H1 (cell line): Measurements from ENCODE around the gene CD63. TPM values are rescaled to one million over a fixed set of nuclear protein-coding genes. Genes with fewer than 3 reads are reported as not detected.

Experiments used
- CTCF ChIA-PET: fragments of 300-600 bp; sonication (Branson Sonifier 250); formaldehyde crosslinking; loops from one replicate; lab custom pipeline; 2021; ENCODE audit not compliant: partially characterized antibody; lab: Charles Lee
- POLR2A ChIA-PET: fragments of 300-600 bp; sonication (Branson Sonifier 250); formaldehyde crosslinking; loops from one replicate; lab custom pipeline; 2021; ENCODE audit warnings: inconsistent platforms; ENCODE audit not compliant: partially characterized antibody; lab: Charles Lee
- DNase-seq, 2 experiments: peaks; one replicate each; pipeline versions ENCODE4 v3.0.0 to v3.0.0-alpha.2; 2010 to 2022; ENCODE audit warnings: low spot score in 2 of 2, low read depth in 1 of 2, mixed read lengths in 1 of 2
- FAIRE-seq: peaks from 2 replicates; lab custom pipeline; 2011; peaks lifted over from hg19 to GRCh38; lab: Jason Lieb, UNC
- H2AFZ ChIP-seq: 2 replicates; pipeline ENCODE4 v1.8.1; 2012; ENCODE audit warnings: low read length, inconsistent platforms
- H2AK5ac ChIP-seq: 2 replicates; pipeline ENCODE4 v1.6.1; 2013; ENCODE audit warnings: low read depth, low read length
- H2BK120ac ChIP-seq: replicated peaks from 2 replicates; pipeline ENCODE3; 2013; ENCODE audit warnings: low read depth, low read length, inconsistent platforms
- H2BK12ac ChIP-seq: 2 replicates; pipeline ENCODE4 v1.6.1; 2013; ENCODE audit warnings: low read depth, low read length
- H2BK15ac ChIP-seq: 2 replicates; pipeline ENCODE4 v1.6.1; 2013; ENCODE audit warnings: low read length
- H2BK20ac ChIP-seq: 2 replicates; pipeline ENCODE4 v1.6.1; 2013; ENCODE audit warnings: low read length
- H2BK5ac ChIP-seq: 2 replicates; pipeline ENCODE4 v1.6.1; 2013; ENCODE audit warnings: low read depth, low read length
- H3K14ac ChIP-seq: 2 replicates; pipeline ENCODE4 v1.6.1; 2013; ENCODE audit warnings: inconsistent platforms; ENCODE audit not compliant: insufficient read length
- H3K18ac ChIP-seq: 2 replicates; pipeline ENCODE4 v1.6.1; 2013; ENCODE audit warnings: low read length; ENCODE audit errors: extremely low read depth
- H3K23ac ChIP-seq: 2 replicates; pipeline ENCODE4 v1.6.1; 2013; ENCODE audit warnings: inconsistent platforms; ENCODE audit not compliant: insufficient read length
- H3K23me2 ChIP-seq: 2 replicates; pipeline ENCODE4 v1.6.1; 2013; ENCODE audit warnings: low read depth, low read length
- H3K27ac ChIP-seq: 2 replicates; pipeline ENCODE4 v1.6.1; 2011; ENCODE audit warnings: low read depth, low read length, inconsistent platforms
- H3K27me3 ChIP-seq, 4 experiments: replicated peaks in 1 of 4; 1 replicate in 1 of 4; 2 replicates in 3 of 4; pipeline versions ENCODE4 v1.6.1 to v1.8.1; 2011 to 2013; ENCODE audit warnings: low read length in 3 of 4, mild to moderate bottlenecking in 3 of 4, inconsistent platforms in 2 of 4, mixed read lengths in 2 of 4, moderate library complexity in 1 of 4; ENCODE audit not compliant: control insufficient read depth in 3 of 4, insufficient read depth in 3 of 4; ENCODE audit errors: extremely low read depth in 1 of 4
- H3K36me3 ChIP-seq, 4 experiments: 2 replicates each; pipeline versions ENCODE4 v1.6.1 to v1.8.1; 2011 to 2013; ENCODE audit warnings: mild to moderate bottlenecking in 4 of 4, low read length in 3 of 4, moderate library complexity in 2 of 4, control low read depth in 1 of 4, inconsistent platforms in 1 of 4; ENCODE audit not compliant: insufficient read depth in 4 of 4, control insufficient read depth in 2 of 4
- H3K4ac ChIP-seq: replicated peaks from 2 replicates; pipeline ENCODE3; 2013; ENCODE audit warnings: low read length, low read depth, mixed read lengths, inconsistent platforms; ENCODE audit not compliant: insufficient read length
- H3K4me1 ChIP-seq, 4 experiments: replicated peaks in 1 of 4; 1 replicate in 1 of 4; 2 replicates in 3 of 4; pipeline versions ENCODE4 v1.6.1 to v1.8.1; 2011 to 2013; ENCODE audit warnings: low read length in 3 of 4, inconsistent platforms in 2 of 4, mixed read lengths in 1 of 4; ENCODE audit not compliant: insufficient read depth in 4 of 4, control insufficient read depth in 3 of 4
- H3K4me2 ChIP-seq, 2 experiments: 2 replicates each; pipeline versions ENCODE4 v1.6.1 to v1.8.1; 2011 to 2013; ENCODE audit warnings: low read depth in 2 of 2, low read length in 2 of 2, control low read depth in 1 of 2, inconsistent platforms in 1 of 2, mild to moderate bottlenecking in 1 of 2; ENCODE audit not compliant: insufficient read depth in 1 of 2
- H3K4me3 ChIP-seq, 4 experiments: fragments of 200-600, 300-600 bp in 1 of 4; sonication (generic), shearing (Covaris generic), sonication (Bioruptor Twin) in 1 of 4; 2 replicates each; pipeline versions ENCODE4 v1.5.1 to v1.8.1; 2011 to 2016; ENCODE audit warnings: low read length in 4 of 4, low read depth in 3 of 4, control low read depth in 2 of 4, inconsistent platforms in 2 of 4, mild to moderate bottlenecking in 2 of 4, mixed read lengths in 1 of 4, moderate library complexity in 1 of 4; ENCODE audit not compliant: insufficient read depth in 2 of 4; ENCODE audit errors: extremely low read depth in 1 of 4
- H3K56ac ChIP-seq: replicated peaks from 2 replicates; pipeline ENCODE3; 2013; ENCODE audit warnings: low read depth, mild to moderate bottlenecking, mixed read lengths, low read length, inconsistent platforms; ENCODE audit not compliant: insufficient read length
- H3K79me1 ChIP-seq: 2 replicates; pipeline ENCODE4 v1.6.1; 2013; ENCODE audit warnings: low read depth, low read length, control low read depth
- H3K79me2 ChIP-seq, 2 experiments: 2 replicates each; pipeline versions ENCODE4 v1.6.1 to v1.8.1; 2012 to 2013; ENCODE audit warnings: low read length in 2 of 2, mild to moderate bottlenecking in 2 of 2, inconsistent platforms in 1 of 2; ENCODE audit not compliant: insufficient read depth in 2 of 2, control insufficient read depth in 1 of 2
- H3K9ac ChIP-seq, 4 experiments: replicated peaks in 1 of 4; 1 replicate in 1 of 4; 2 replicates in 3 of 4; pipeline versions ENCODE4 v1.6.1 to v1.8.1; 2011 to 2013; ENCODE audit warnings: low read depth in 3 of 4, low read length in 3 of 4, control low read depth in 2 of 4, mild to moderate bottlenecking in 2 of 4, moderate library complexity in 2 of 4, inconsistent platforms in 1 of 4; ENCODE audit errors: extremely low read depth in 1 of 4
- H3K9me3 ChIP-seq, 2 experiments: 2 replicates each; pipeline versions ENCODE4 v1.6.1 to v1.8.1; 2012 to 2013; ENCODE audit warnings: mild to moderate bottlenecking in 2 of 2, moderate library complexity in 2 of 2, control low read depth in 1 of 2, inconsistent platforms in 1 of 2, low read depth in 1 of 2, low read length in 1 of 2, mixed read lengths in 1 of 2; ENCODE audit not compliant: insufficient read depth in 2 of 2
- H4K20me1 ChIP-seq, 2 experiments: replicated peaks in 1 of 2; 2 replicates each; pipeline versions ENCODE3 to v1.8.1; 2011 to 2013; ENCODE audit warnings: inconsistent platforms in 2 of 2, low read length in 2 of 2, mild to moderate bottlenecking in 1 of 2; ENCODE audit not compliant: insufficient read depth in 2 of 2, control insufficient read depth in 1 of 2
- H4K5ac ChIP-seq: 2 replicates; pipeline ENCODE4 v1.6.1; 2013; ENCODE audit warnings: low read length, low read depth, mixed read lengths, inconsistent platforms; ENCODE audit not compliant: insufficient read length
- H4K8ac ChIP-seq: 2 replicates; pipeline ENCODE4 v1.8.0; 2013; ENCODE audit warnings: mild to moderate bottlenecking, moderate library complexity, low read length, inconsistent platforms; ENCODE audit not compliant: insufficient read depth; ENCODE audit errors: extremely low read depth
- H4K91ac ChIP-seq: replicated peaks from 2 replicates; pipeline ENCODE3; 2013; ENCODE audit warnings: low read length, mixed read lengths, inconsistent platforms; ENCODE audit not compliant: insufficient read length
- BACH1 ChIP-seq: IDR thresholded peaks from 2 replicates; pipeline ENCODE4 v1.6.1; 2012; ENCODE audit warnings: low read length, improper control_type of control experiment
- CBX8 ChIP-seq: fragments of 300-800, 300-1000 bp; sonication (generic); IDR thresholded peaks from 2 replicates; pipeline ENCODE4 v1.7.1; 2016; ENCODE audit warnings: low read depth, low read length, borderline replicate concordance
- GABPA ChIP-seq: IDR thresholded peaks from 2 replicates; pipeline ENCODE4 v1.6.1; 2011; ENCODE audit warnings: mild to moderate bottlenecking, low read length, moderate library complexity, borderline replicate concordance; ENCODE audit not compliant: insufficient read depth
- KDM1A ChIP-seq: fragments of 200-600, 300-600 bp; sonication (generic); IDR thresholded peaks from 2 replicates; pipeline ENCODE4 v1.7.1; 2016; ENCODE audit warnings: mild to moderate bottlenecking, low read length, borderline replicate concordance
- MAFK ChIP-seq: IDR thresholded peaks from 2 replicates; pipeline ENCODE4 v1.6.1; 2012; ENCODE audit warnings: low read depth, mild to moderate bottlenecking, improper control_type of control experiment, low read length
- POLR2AphosphoS5 ChIP-seq: IDR thresholded peaks from 2 replicates; pipeline ENCODE4 v1.6.1; 2011; ENCODE audit warnings: low read depth, low read length
- POU5F1 ChIP-seq: IDR thresholded peaks from 2 replicates; pipeline ENCODE4 v1.6.1; 2011; ENCODE audit warnings: low read depth, mild to moderate bottlenecking, low read length, moderate library complexity
- RAD21 ChIP-seq, 2 experiments: IDR thresholded peaks in 1 of 2; conservative IDR thresholded peaks in 1 of 2; 2 replicates each; pipeline ENCODE4 v1.6.1; 2011; ENCODE audit warnings: low read depth in 2 of 2, low read length in 2 of 2, improper control_type of control experiment in 1 of 2, inconsistent platforms in 1 of 2, mild to moderate bottlenecking in 1 of 2, moderate library complexity in 1 of 2
- RNF2 ChIP-seq: fragments of 200-900, 300-1000 bp; sonication (generic); IDR thresholded peaks from 2 replicates; pipeline ENCODE4 v1.7.1; 2016; ENCODE audit warnings: borderline replicate concordance, low read depth, mild to moderate bottlenecking, antibody characterized with exemption, low read length; ENCODE audit not compliant: poor library complexity, severe bottlenecking; ENCODE audit errors: missing control alignments
- SIX5 ChIP-seq: IDR thresholded peaks from 2 replicates; pipeline ENCODE4 v1.6.1; 2011; ENCODE audit warnings: mild to moderate bottlenecking, low read depth, low read length
- SP1 ChIP-seq: IDR thresholded peaks from 2 replicates; pipeline ENCODE4 v1.6.1; 2011; ENCODE audit warnings: low read depth, low read length
- SP4 ChIP-seq: IDR thresholded peaks from 2 replicates; pipeline ENCODE4 v1.6.1; 2012; ENCODE audit warnings: low read length, inconsistent platforms
- WGBS, 2 experiments: shearing (Covaris generic) in 1 of 2; methylation state at CpG; one replicate each; pipeline versions ENCODE4 v1.1.6 to v1.1.7; 2013 to 2015; ENCODE audit warnings: low lambda C conversion rate in 2 of 2, mixed read lengths in 2 of 2, inconsistent platforms in 1 of 2, low coverage in 1 of 2, missing lambda C conversion rate in 1 of 2; ENCODE audit not compliant: insufficient replicate concordance in 2 of 2, insufficient coverage in 1 of 2, insufficient read length in 1 of 2; ENCODE audit errors: extremely low coverage in 1 of 2, missing lambda C conversion rate in 1 of 2; 5-methylcytosine and 5-hydroxymethylcytosine counted together
- polyA plus RNA-seq, 7 experiments: library from polyadenylated mRNA; depleted of rRNA in 3 of 7; stranded (reverse) in 5 of 7; unstranded in 2 of 7; fragments of >200 nt in 5 of 7; fragments of 200-250 nt in 2 of 7; gene quantifications; 1 replicate in 5 of 7; 2 replicates in 1 of 7; 4 replicates in 1 of 7; pipeline versions ENCODE4 v1.2.1 to v1.2.3, GENCODE V29; 2011 to 2013; ENCODE audit warnings: missing spikeins in 2 of 7, mixed read lengths in 2 of 7
- total RNA-seq: library from RNA; stranded (reverse); fragmentation: NEBNext Ultra II Directional; extraction: Animal tissue kit (Norgen Biotek cat#: 25700); gene quantifications from 2 replicates; pipeline ENCODE4 v1.2.1, GENCODE V29; 2021
- TF ChIP-seq, protein P1 (sequence below): IDR thresholded peaks from 2 replicates; pipeline ENCODE4 v1.6.1; 2011; ENCODE audit warnings: low read length, improper control_type of control experiment

CD63 gene
- total and polyA plus RNA-seq, 2 of the 8 experiments (the other 6 are each of a cell fraction or from before 2014, with no cell fraction given), result 440 to 526 TPM

DNA sequence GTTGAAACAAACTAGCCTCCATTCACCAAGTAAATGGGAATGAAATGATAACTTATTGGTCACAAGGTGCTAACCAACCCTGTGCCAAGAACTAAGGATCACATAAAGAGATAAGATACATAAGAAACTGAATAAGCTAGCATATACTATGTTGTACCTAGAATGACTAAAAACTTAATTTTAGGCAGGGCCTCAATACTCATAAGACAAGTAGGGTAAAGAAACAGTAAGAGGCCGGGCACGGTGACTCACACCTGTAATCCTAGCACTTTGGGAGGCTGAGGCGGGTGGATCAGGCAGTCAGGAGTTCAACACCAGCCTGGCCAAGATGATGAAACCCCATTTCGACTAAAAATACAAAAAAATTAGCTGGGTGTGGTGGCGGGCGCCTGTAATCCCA, 31.9 kb upstream of the CD63 start:
- H3K14ac ChIP-seq, result no peak overlapping the region
- H3K4me2 ChIP-seq, result no peak overlapping the region
- H3K36me3 ChIP-seq, result peaks cover 19 to 51% (median 30%) of the 10 kb centered on the region in 4 experiments; a peak in 6 of 8 replicates
- no peaks in the 10 kb centered on the region for H3K9me3 ChIP-seq
- ChIA-PET CTCF (interaction anchor here (1.2 to 1.5 kb wide), 2 partner anchors 13 to 25 kb away, joined by 3 read pairs; no protein-coding TSS in a partner anchor), POLR2A (interaction anchor here (0.7 to 46.5 kb wide), 4 partner anchors 6 to 51 kb away, joined by 3 to 809 read pairs (median 408); partner anchors contain the start of genes CD63 and GDF11)
- H2AFZ ChIP-seq, result no peak overlapping the region
- no peak overlapping the region for H3K18ac ChIP-seq
- H3K27ac ChIP-seq, result no peak overlapping the region
- H4K8ac ChIP-seq, result no peak overlapping the region
- no peak overlapping the region for H2AK5ac ChIP-seq
- no peak overlapping the region for H3K9ac ChIP-seq
- H2BK5ac ChIP-seq, result no peak overlapping the region
- H2BK12ac ChIP-seq, result no peak overlapping the region
- H3K4me3 ChIP-seq, result no peak overlapping the region
- no peak overlapping the region for H4K5ac ChIP-seq
- no peak overlapping the region for H4K91ac ChIP-seq
- peaks cover 1% of the 10 kb centered on the region; the same call in 1 of the 2 replicates for H3K79me1 ChIP-seq
- H3K4me1 ChIP-seq, result no peaks in the 10 kb centered on the region
- FAIRE-seq (no peak), DNase-seq (no peak)
- no peak overlapping the region for H2BK120ac ChIP-seq
- H3K23me2 ChIP-seq, result no peaks in the 10 kb centered on the region
- no peak overlapping the region for H2BK15ac ChIP-seq
- WGBS, 2 experiments, result 93% methylated on average over 6 of the region's 6 CpGs; no CpG with 5 or more reads in 1 of the 2 experiments
- no peak overlapping the region for H2BK20ac ChIP-seq
- H3K27me3 ChIP-seq, result no peaks in the 10 kb centered on the region
- H3K56ac ChIP-seq, result no peak overlapping the region
- no peaks in the 10 kb centered on the region for H3K79me2 ChIP-seq
- peaks cover 0 to 8% of the 10 kb centered on the region in 2 experiments for H4K20me1 ChIP-seq
- H3K23ac ChIP-seq, result no peak overlapping the region
- H3K4ac ChIP-seq, result no peak overlapping the region
- TF ChIP-seq CBX8 (no peak), RNF2 (no peak), SP1 (no peak), POU5F1 (no peak), BACH1 (no peak), SP4 (no peak), GABPA (no peak), KDM1A (no peak), MAFK (no peak), SIX5 (no peak), RAD21 (IDR thresholded peaks at IDR 0.05 in 1 of 2, conservative IDR thresholded peaks at IDR 0.05 in 1 of 2; ENCODE audit: low read depth in 2 of 2, low read length in 2 of 2) (no peak), POLR2AphosphoS5 (no peak)
- TF ChIP-seq, protein P1, sequence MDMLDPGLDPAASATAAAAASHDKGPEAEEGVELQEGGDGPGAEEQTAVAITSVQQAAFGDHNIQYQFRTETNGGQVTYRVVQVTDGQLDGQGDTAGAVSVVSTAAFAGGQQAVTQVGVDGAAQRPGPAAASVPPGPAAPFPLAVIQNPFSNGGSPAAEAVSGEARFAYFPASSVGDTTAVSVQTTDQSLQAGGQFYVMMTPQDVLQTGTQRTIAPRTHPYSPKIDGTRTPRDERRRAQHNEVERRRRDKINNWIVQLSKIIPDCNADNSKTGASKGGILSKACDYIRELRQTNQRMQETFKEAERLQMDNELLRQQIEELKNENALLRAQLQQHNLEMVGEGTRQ, result no peak
